ENCODE results near the gene KCNMB2. TPM values are rescaled to one million over a fixed set of nuclear protein-coding genes. Genes with fewer than 3 reads are reported as not detected.

The KCNMB2 gene
- polyA plus RNA-seq, 2 of the 4 experiments (the other 2 are of a cell fraction): not detected

- no peak for ATAC-seq
Measured at GRCh38 chr3:178772746-178773145, 236.5 kb downstream of the KCNMB2 start.

DNA sequence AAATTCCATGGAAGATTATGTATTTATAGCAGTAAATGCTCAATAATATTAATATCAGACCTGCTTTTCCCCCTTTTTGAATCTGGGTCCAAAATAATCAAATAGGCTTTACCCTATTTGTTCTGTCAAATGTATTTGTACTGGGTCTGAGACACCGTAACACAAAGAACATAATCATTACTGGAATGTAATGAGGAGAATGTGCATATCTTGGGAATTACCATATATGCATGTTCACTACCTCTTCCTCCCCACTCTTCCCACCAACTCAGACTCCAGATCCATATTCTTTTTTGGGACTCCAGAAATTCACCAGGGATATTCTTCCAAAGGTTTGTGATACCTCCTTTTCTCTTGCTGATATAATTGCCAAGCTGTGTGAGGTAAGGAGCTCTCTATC is 237.1 kb downstream of the KCNMB2 start:
- WGBS (ENCODE audit: missing lambda C conversion rate): 47% methylated on average over 1 of the region's 1 CpG
- Histone ChIP-seq H3K9me3 (no peaks in the 10 kb centered on the region), H3K27ac (no peak overlapping the region), H3K4me1 (no peaks in the 10 kb centered on the region), H3K4me2 (no peak overlapping the region), H3K4me3 (no peak overlapping the region)
- no peak for FAIRE-seq
- DNase-seq (ENCODE audit: low read depth in 1 of 2, low spot score in 1 of 2): no peak
- TF ChIP-seq GATA3 (IDR thresholded peaks at IDR 0.05; ENCODE audit: borderline replicate concordance): no peak
- TF ChIP-seq CHD2 (IDR thresholded peaks at IDR 0.05; ENCODE audit: low read length, partially characterized antibody): no peak
- TF ChIP-seq HMGXB4 (CRISPR knock-in tag; IDR thresholded peaks at IDR 0.05; ENCODE audit: borderline replicate concordance): no peak
- TF ChIP-seq KDM1A (IDR thresholded peaks at IDR 0.05; ENCODE audit: low read depth): no peak
- TF ChIP-seq HOXB5 (CRISPR knock-in tag; IDR thresholded peaks at IDR 0.05): no peak
- TF ChIP-seq ZC3H11A (IDR thresholded peaks at IDR 0.05): no peak
- TF ChIP-seq FOSL2 (IDR thresholded peaks at IDR 0.05): no peak
- no peak for TF ChIP-seq FOSL2 (CRISPR knock-in tag; IDR thresholded peaks at IDR 0.05)
- no peak for TF ChIP-seq MAFK (IDR thresholded peaks at IDR 0.05; ENCODE audit: partially characterized antibody)
- POLR2A ChIA-PET: no interaction called here
- no peak for ATAC-seq
- CTCF ChIA-PET: no interaction called here

More at GRCh38 chr3:178772746-178773145, 236.5 kb downstream of the KCNMB2 start:
- Histone ChIP-seq H3K4me3 (no peak overlapping the region), H3K27ac (no peak overlapping the region), H3K4me2 (no peak overlapping the region), H3K4me1 (no peaks in the 10 kb centered on the region), H3K9me3 (no peaks in the 10 kb centered on the region)
- 8% methylated on average over 4 of the region's 4 CpGs for WGBS (ENCODE audit: missing lambda C conversion rate)
- DNase-seq (ENCODE audit: low read depth in 1 of 2, low spot score in 1 of 2) (no peak), FAIRE-seq (no peak)
- ChIA-PET POLR2A (no interaction called here), CTCF (no interaction called here)
- no peak for TF ChIP-seq EHF (CRISPR knock-in tag; IDR thresholded peaks at IDR 0.05)
- no peak for TF ChIP-seq KDM5A (IDR thresholded peaks at IDR 0.05)
- TF ChIP-seq SREBF2 (IDR thresholded peaks at IDR 0.05): no peak

DNA sequence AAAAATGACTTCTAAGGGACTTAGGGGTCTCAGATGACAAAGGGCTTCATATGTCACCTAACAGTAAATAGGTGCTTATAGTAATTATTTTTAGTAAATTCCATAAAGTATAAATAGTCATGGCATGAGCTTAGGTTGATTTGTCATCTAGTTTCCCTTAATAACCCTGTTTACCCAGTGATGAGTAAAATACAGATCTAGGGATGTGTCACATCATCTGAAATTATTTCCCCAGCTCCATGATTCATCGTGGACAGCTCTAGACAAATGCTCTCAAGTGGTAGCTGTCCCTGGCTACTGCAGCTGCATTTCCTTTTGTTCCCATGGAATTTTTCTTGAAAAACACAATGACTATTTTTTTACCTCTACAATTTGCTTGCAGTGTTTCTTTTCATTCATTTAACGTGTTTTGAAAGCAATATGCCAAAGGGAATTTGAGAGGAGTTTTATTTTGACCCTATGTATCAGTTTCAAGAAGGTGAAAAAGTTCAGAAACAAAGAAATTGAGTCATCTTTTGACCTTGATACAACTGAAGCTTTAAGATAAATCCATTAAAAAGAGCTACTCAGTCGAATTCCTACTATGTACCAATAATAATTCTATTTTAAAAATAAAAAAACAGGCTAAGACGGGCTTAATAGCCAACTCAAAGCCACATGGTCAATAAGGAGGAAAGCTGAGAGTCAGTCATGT is 241.6 kb downstream of the KCNMB2 start:
- no peak overlapping the region for H3K27ac ChIP-seq
- no peak for FAIRE-seq
- no peak for TF ChIP-seq FOSL2 (IDR thresholded peaks at IDR 0.05)
- TF ChIP-seq FOSL2 (CRISPR knock-in tag; IDR thresholded peaks at IDR 0.05): peak; percentile 15; the same call in 1 of the 2 replicates
- TF ChIP-seq ZC3H11A (IDR thresholded peaks at IDR 0.05): no peak
- TF ChIP-seq CBX2 (IDR thresholded peaks at IDR 0.05; ENCODE audit: borderline replicate concordance, low read depth): no peak
- no peak for TF ChIP-seq ZNF302 (CRISPR knock-in tag; IDR thresholded peaks at IDR 0.05)
- TF ChIP-seq RARB (CRISPR knock-in tag; IDR thresholded peaks at IDR 0.05): no peak
- TF ChIP-seq EHMT2 (IDR thresholded peaks at IDR 0.05; ENCODE audit: low read depth): no peak
- no peak for TF ChIP-seq EP300 (IDR thresholded peaks at IDR 0.05)
- TF ChIP-seq CEBPB (IDR thresholded peaks at IDR 0.05): no peak
- H3K4me1 ChIP-seq: no peaks in the 10 kb centered on the region
- ChIA-PET CTCF (no interaction called here), POLR2A (no interaction called here)
- H3K4me2 ChIP-seq: no peak overlapping the region
- ATAC-seq: no peak
- H3K4me3 ChIP-seq: no peak overlapping the region
- peak in 1 of 2 experiments; percentile 1 for DNase-seq (ENCODE audit: low read depth in 1 of 2, low spot score in 1 of 2)
- no peaks in the 10 kb centered on the region for H3K9me3 ChIP-seq
- WGBS (ENCODE audit: missing lambda C conversion rate): 1% methylated on average over 4 of the region's 4 CpGs

GRCh38 chr3:178778589-178778988 is 242.4 kb downstream of the KCNMB2 start:
- Histone ChIP-seq H3K4me1 (no peaks in the 10 kb centered on the region), H3K4me3 (no peak overlapping the region), H3K27ac (no peak overlapping the region), H3K9me3 (no peaks in the 10 kb centered on the region), H3K4me2 (no peak overlapping the region)
- POLR2A ChIA-PET: no interaction called here
- DNase-seq (ENCODE audit: low read depth in 1 of 2, low spot score in 1 of 2) (no peak), FAIRE-seq (no peak), ATAC-seq (no peak)
- 5% methylated on average over 4 of the region's 4 CpGs for WGBS (ENCODE audit: missing lambda C conversion rate)
- CTCF ChIA-PET: no interaction called here
- no peak for TF ChIP-seq POLR2A (IDR thresholded peaks at IDR 0.05; ENCODE audit: low read length)
- TF ChIP-seq CBX2 (IDR thresholded peaks at IDR 0.05; ENCODE audit: borderline replicate concordance, low read depth): no peak
- TF ChIP-seq MYC (IDR thresholded peaks at IDR 0.05; ENCODE audit: borderline replicate concordance, low read length): no peak
- TF ChIP-seq ZC3H11A (IDR thresholded peaks at IDR 0.05): no peak
- no peak for TF ChIP-seq MAX (IDR thresholded peaks at IDR 0.05)
- no peak for TF ChIP-seq RFX5 (IDR thresholded peaks at IDR 0.05)
- no peak for TF ChIP-seq GATA3 (IDR thresholded peaks at IDR 0.05; ENCODE audit: borderline replicate concordance)
- no peak for TF ChIP-seq JUN (IDR thresholded peaks at IDR 0.05)
- no peak for TF ChIP-seq ATOH8 (CRISPR knock-in tag; IDR thresholded peaks at IDR 0.05; ENCODE audit: low read depth)
- no peak for TF ChIP-seq EP300 (IDR thresholded peaks at IDR 0.05)
- TF ChIP-seq RCOR1 (IDR thresholded peaks at IDR 0.05; ENCODE audit: low read depth, low read length): no peak
- TF ChIP-seq FOXS1 (CRISPR knock-in tag; IDR thresholded peaks at IDR 0.05): no peak
- no peak for TF ChIP-seq ELK1 (IDR thresholded peaks at IDR 0.05; ENCODE audit: low read depth, low read length)
- TF ChIP-seq HOXB5 (CRISPR knock-in tag; IDR thresholded peaks at IDR 0.05): no peak
- no peak for TF ChIP-seq TP53 (CRISPR knock-in tag; IDR thresholded peaks at IDR 0.05)
- no peak for TF ChIP-seq FOSL2 (IDR thresholded peaks at IDR 0.05)
- no peak for TF ChIP-seq FOSL2 (CRISPR knock-in tag; IDR thresholded peaks at IDR 0.05)

Data from A549 (cell line).